LNCaP clone FGC (cell line): Measurements from ENCODE around the gene SASH1.

ENCODE experiments used
- DNase-seq: peaks from one replicate; pipeline ENCODE4 v3.0.0-alpha.2; 2011; ENCODE audit warnings: low read depth
- H3K4me3 ChIP-seq: 2 replicates; pipeline ENCODE4 v1.5.1; 2011; ENCODE audit warnings: mild to moderate bottlenecking, low read depth, low read length, control low read depth
- TF ChIP-seq, protein P1 (sequence below): IDR thresholded peaks from 2 replicates; pipeline ENCODE4 v1.5.1; 2012; ENCODE audit warnings: mild to moderate bottlenecking; ENCODE audit not compliant: control insufficient read depth, insufficient read depth; ENCODE audit errors: extremely low read depth

The SASH1 gene

DNA sequence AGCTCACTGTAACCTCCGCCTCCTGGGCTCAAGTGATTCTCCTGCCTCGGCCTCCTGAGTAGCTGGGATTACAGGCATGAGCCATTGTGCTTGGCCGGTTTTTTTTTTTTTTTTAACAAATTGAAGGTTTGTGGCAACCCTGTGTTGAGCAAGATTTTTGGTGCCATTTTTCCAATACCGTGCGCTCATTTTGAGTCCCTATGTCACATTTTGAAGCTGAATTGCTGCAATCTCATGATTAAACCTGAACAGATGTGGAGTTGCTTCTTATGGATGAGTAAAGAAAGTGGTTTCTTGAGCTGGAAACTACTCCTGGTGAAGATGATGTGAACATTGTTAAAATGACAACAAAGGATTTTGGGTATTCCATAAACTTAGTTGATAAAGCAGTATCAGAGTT lies 16.6 kb downstream of the SASH1 start:
- no peak for DNase-seq
- TF ChIP-seq, protein P1, sequence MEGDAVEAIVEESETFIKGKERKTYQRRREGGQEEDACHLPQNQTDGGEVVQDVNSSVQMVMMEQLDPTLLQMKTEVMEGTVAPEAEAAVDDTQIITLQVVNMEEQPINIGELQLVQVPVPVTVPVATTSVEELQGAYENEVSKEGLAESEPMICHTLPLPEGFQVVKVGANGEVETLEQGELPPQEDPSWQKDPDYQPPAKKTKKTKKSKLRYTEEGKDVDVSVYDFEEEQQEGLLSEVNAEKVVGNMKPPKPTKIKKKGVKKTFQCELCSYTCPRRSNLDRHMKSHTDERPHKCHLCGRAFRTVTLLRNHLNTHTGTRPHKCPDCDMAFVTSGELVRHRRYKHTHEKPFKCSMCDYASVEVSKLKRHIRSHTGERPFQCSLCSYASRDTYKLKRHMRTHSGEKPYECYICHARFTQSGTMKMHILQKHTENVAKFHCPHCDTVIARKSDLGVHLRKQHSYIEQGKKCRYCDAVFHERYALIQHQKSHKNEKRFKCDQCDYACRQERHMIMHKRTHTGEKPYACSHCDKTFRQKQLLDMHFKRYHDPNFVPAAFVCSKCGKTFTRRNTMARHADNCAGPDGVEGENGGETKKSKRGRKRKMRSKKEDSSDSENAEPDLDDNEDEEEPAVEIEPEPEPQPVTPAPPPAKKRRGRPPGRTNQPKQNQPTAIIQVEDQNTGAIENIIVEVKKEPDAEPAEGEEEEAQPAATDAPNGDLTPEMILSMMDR, result no peak
- no peak overlapping the region for H3K4me3 ChIP-seq

DNA sequence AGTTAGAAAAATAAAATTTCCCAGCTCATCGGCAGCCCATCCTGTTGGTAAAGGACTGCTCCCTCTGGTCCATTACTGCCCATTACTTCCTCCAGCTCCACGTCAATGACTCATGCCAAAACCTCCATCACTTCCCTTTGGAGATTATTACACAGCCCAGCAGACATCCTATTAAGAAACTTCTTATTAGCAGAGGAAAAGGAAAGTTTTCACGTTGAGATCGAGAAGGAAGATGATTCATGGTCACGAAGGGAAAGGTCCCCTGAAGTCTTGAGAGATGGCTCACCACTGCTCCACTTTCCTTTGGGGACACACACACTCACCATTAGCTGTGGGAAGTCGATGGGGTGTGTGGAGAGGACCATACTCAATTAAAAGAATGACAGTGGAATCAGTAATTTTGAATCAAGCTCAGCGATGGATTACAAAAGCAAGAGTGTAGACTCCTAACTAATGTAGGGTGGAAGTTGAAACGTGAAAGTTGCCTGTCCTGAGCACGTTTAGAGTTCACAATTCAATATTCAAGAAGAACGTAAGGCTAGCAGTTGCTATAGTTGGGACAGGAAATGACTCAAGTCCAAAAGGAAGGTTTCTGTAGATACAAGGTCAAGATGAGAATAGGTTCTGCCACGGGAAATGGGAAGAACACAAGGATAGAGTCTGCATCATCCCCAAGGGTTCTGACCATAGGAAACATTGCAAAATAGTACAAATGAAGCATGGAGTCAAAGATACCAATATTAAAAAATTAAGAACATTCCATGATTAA lies 21.6 kb downstream of the SASH1 start:
- TF ChIP-seq, protein P1, result no peak
- no peak overlapping the region for H3K4me3 ChIP-seq
- DNase-seq, result no peak

DNA sequence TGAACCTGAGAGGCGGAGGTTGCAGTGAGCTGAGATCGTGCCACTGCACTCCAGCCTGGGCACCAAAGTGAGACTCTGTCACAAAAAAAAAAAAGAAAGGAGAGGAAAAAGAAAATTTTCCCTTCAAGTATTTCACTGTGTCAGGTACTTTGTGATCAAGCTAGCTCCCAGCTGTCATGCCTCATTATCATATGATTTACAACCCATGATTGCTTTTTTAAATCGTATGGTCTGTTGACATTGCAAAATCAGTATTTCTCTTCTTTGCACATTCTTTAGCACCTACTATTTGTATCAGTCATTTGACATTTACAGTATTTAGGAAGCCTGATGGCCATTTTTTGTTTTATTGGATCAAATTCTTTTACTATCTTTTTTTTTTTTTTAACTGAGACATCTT lies 22.4 kb downstream of the SASH1 start:
- DNase-seq, result no peak
- TF ChIP-seq, protein P1, result no peak
- H3K4me3 ChIP-seq, result no peak overlapping the region

DNA sequence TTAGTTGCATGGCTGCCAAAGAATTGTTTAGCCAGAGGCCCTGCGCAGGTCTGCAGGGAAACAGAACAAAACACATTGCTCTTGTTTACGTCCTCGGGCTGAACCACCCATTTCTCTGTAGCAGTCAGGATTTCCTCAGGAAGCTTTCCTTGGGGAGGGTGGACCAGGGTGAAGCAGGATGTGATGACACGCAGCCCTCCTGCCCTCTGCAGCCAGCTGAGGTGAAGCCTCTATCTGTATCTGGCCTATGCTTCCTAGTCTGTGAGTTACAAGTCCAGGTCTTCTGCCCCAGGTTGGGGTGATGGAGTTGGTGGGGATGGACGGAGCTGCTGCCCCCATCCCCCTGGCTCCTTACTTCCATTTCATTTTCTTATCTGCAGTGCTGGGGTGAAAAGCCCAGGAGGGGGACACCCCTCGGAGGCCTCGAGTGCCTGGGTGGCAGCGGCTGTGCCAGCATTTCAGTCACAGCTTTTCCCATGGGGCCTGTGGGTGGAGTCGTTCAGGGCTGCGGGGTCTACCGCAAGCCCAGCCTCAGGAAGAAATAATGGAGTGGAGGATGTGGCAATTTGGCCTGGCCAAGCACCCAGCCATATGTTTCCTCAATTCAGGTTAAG lies 24.9 kb downstream of the SASH1 start:
- TF ChIP-seq, protein P1, result no peak
- no peak overlapping the region for H3K4me3 ChIP-seq

DNA sequence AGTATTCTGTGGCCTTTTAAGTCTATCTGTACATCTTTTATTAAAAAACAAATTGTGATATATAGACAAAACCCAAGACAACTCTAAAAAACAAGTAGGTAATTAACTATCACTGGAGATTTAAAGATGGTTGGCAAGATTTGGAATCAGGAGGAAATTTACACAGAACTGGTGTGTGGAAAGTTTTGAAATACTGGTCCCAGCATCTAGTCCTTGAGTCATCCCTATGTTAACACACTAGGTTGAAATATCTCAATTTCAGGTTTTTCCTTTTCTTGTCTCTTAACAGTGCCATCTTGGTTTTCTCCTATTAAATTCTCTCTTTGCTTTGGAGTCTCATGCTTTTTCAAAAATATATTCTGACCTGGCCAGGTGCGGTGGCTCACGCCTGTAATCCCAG lies 27.5 kb downstream of the SASH1 start:
- TF ChIP-seq, protein P1, result no peak
- H3K4me3 ChIP-seq, result no peak overlapping the region
- no peak for DNase-seq

More for the DNA sequence above, 24.9 kb downstream of the SASH1 start:
- no peak for DNase-seq

DNA sequence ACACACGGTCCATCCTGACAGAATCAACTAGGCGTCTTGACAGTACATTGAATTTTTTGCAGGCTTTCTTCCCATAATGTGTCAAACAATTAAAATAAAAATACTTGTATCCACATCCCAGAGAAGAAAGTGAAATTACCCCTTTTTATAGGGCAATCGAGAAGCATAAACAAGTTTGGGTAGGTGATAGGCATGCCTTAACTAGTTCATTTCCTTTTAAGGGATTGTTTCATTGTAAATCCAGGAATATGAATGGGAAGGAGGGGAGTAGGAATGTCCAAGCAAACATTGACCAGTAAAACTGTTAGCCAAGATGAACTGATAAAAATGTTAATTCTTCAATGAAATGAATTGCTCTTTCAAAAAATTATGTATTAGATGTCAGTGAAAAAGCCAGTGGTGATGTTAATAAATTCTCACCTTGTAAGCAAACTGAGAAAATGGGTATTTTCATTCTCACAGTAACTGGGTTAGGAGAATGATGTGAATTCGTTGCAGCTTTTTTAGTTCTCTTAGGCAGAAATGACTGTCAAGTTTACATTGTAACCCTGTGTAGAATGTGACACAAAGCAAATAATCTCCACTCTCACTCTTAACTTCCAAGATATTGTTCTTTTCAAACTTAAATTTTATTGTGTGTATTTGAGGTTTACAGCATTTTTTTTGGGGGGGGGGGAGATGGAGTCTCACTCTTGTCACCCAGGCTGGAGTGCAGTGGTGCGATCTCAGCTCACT lies 31.6 kb downstream of the SASH1 start:
- TF ChIP-seq, protein P1, result no peak
- DNase-seq, result peak; percentile 59
- no peak overlapping the region for H3K4me3 ChIP-seq
